CD14-positive monocyte (primary cell): ENCODE measurements around the gene ZSWIM9. TPM values are rescaled to one million over a fixed set of nuclear protein-coding genes. Genes with fewer than 3 reads are reported as not detected.

Experiments
- DNase-seq, 3 donors: peaks; one replicate each; pipeline ENCODE4 v3.0.0-alpha.2; 2011 to 2022
- H2AFZ ChIP-seq: 2 replicates; pipeline ENCODE4 v1.6.0; 2012; ENCODE audit warnings: mild to moderate bottlenecking, low read depth, low read length, inconsistent platforms; ENCODE audit not compliant: insufficient read depth, poor library complexity, severe bottlenecking
- H3K27ac ChIP-seq, 2 donors: 1 replicate in 1 of 2; 2 replicates in 1 of 2; pipeline ENCODE4 v1.5.1; 2012 to 2013; ENCODE audit warnings: low read length in 2 of 2, control low read depth in 1 of 2, inconsistent platforms in 1 of 2, low read depth in 1 of 2, mild to moderate bottlenecking in 1 of 2
- H3K27me3 ChIP-seq, 2 donors: one replicate each; pipeline versions ENCODE4 v1.6.0 to v1.6.1; 2011 to 2013; ENCODE audit warnings: low read length in 2 of 2; ENCODE audit not compliant: control insufficient read depth in 2 of 2, insufficient read depth in 2 of 2
- H3K36me3 ChIP-seq, 2 donors: replicated peaks in 1 of 2; 1 replicate in 1 of 2; 2 replicates in 1 of 2; pipeline versions ENCODE4 v1.5.1 to v1.6.1; 2012 to 2013; ENCODE audit warnings: low read length in 2 of 2, control low read depth in 1 of 2, inconsistent platforms in 1 of 2, mild to moderate bottlenecking in 1 of 2; ENCODE audit not compliant: insufficient read depth in 2 of 2, control insufficient read depth in 1 of 2
- H3K4me1 ChIP-seq, 2 donors: 1 replicate in 1 of 2; 2 replicates in 1 of 2; pipeline versions ENCODE4 v1.5.1 to v1.6.1; 2012 to 2013; ENCODE audit warnings: low read length in 2 of 2, control low read depth in 1 of 2, inconsistent platforms in 1 of 2, mild to moderate bottlenecking in 1 of 2, moderate library complexity in 1 of 2; ENCODE audit not compliant: insufficient read depth in 2 of 2, control insufficient read depth in 1 of 2
- H3K4me2 ChIP-seq: replicated peaks from 2 replicates; pipeline ENCODE3; 2012; ENCODE audit warnings: low read length, moderate library complexity, mild to moderate bottlenecking; ENCODE audit not compliant: poor library complexity, severe bottlenecking; ENCODE audit errors: extremely low read depth
- H3K4me3 ChIP-seq, 3 experiments: fragments of 200-600 bp in 1 of 3; sonication (generic) in 1 of 3; replicated peaks in 1 of 3; 1 replicate in 2 of 3; 2 replicates in 1 of 3; pipeline ENCODE4 v1.5.1; 2011 to 2013; ENCODE audit warnings: low read length in 3 of 3, mild to moderate bottlenecking in 3 of 3, control low read depth in 2 of 3, low read depth in 2 of 3, inconsistent platforms in 1 of 3, moderate library complexity in 1 of 3
- H3K79me2 ChIP-seq: 2 replicates; pipeline ENCODE4 v1.6.0; 2012; ENCODE audit warnings: mild to moderate bottlenecking, control low read depth, inconsistent platforms, low read length, moderate library complexity; ENCODE audit not compliant: insufficient read depth
- H3K9ac ChIP-seq: 2 replicates; pipeline ENCODE4 v1.6.0; 2017; ENCODE audit warnings: low read length, mild to moderate bottlenecking; ENCODE audit not compliant: insufficient read depth, poor library complexity, severe bottlenecking
- H3K9me3 ChIP-seq, 2 donors: replicated peaks in 1 of 2; 1 replicate in 1 of 2; 2 replicates in 1 of 2; pipeline versions ENCODE4 v1.5.1 to v1.6.1; 2012 to 2013; ENCODE audit warnings: low read length in 2 of 2, control low read depth in 1 of 2; ENCODE audit not compliant: control insufficient read depth in 1 of 2, insufficient read depth in 1 of 2
- H4K20me1 ChIP-seq: 2 replicates; pipeline ENCODE4 v1.6.0; 2012; ENCODE audit warnings: mild to moderate bottlenecking, low read length, control low read depth, moderate library complexity; ENCODE audit not compliant: insufficient read depth
- H3K27ac Mint-ChIP-seq, 7 donors: one replicate each; pipeline ENCODE4 v1.8.0; 2020; ENCODE audit warnings: mild to moderate bottlenecking in 7 of 7, mixed read lengths in 7 of 7, moderate library complexity in 6 of 7, inconsistent platforms in 2 of 7
- H3K27me3 Mint-ChIP-seq, 3 donors: one replicate each; pipeline ENCODE4 v1.8.0; 2021 to 2022; ENCODE audit warnings: low read depth in 3 of 3, mild to moderate bottlenecking in 3 of 3, mixed read lengths in 3 of 3, moderate library complexity in 3 of 3, inconsistent platforms in 1 of 3
- H3K36me3 Mint-ChIP-seq, 2 donors: one replicate each; pipeline ENCODE4 v1.8.0; 2020; ENCODE audit warnings: mixed read lengths in 2 of 2, inconsistent platforms in 1 of 2, mild to moderate bottlenecking in 1 of 2
- H3K4me1 Mint-ChIP-seq: one replicate; pipeline ENCODE4 v1.8.0; 2020; ENCODE audit warnings: mild to moderate bottlenecking, mixed read lengths
- H3K4me3 Mint-ChIP-seq, 2 donors: one replicate each; pipeline ENCODE4 v1.8.0; 2020; ENCODE audit warnings: mild to moderate bottlenecking in 2 of 2, mixed read lengths in 2 of 2, moderate library complexity in 1 of 2
- H3K9me3 Mint-ChIP-seq, 7 donors: one replicate each; pipeline ENCODE4 v1.8.0; 2020 to 2022; ENCODE audit warnings: mixed read lengths in 7 of 7, mild to moderate bottlenecking in 6 of 7, moderate library complexity in 6 of 7, inconsistent platforms in 2 of 7
- WGBS: methylation state at CpG from one replicate; pipeline ENCODE4 v1.1.5; 2013; ENCODE audit warnings: missing lambda C conversion rate; ENCODE audit not compliant: insufficient coverage; 5-methylcytosine and 5-hydroxymethylcytosine counted together
- intact Hi-C, 2 donors: fragments of 100-400 bp; cut with micrococcal nuclease; formaldehyde crosslinking; loops; one replicate each; pipeline versions ENCODE4 v1.15.0 to v1.15.1; 2023
- polyA plus RNA-seq, 3 donors: library from polyadenylated mRNA; depleted of rRNA in 1 of 3; unstranded in 2 of 3; stranded (reverse) in 1 of 3; fragments of 300-500 nt in 2 of 3; fragments of >200 nt in 1 of 3; fragmentation: Illumina TruSeq in 2 of 3; gene quantifications; 1 replicate in 2 of 3; 2 replicates in 1 of 3; pipeline ENCODE4 v1.2.3, GENCODE V29; 2012 to 2021
- TF ChIP-seq, protein P1 (sequence below): fragments of 200-600 bp; IDR thresholded peaks from one replicate; pipeline ENCODE4 v1.8.0; 2022; ENCODE audit warnings: antibody characterized with exemption, mild to moderate bottlenecking

ZSWIM9 gene
- polyA plus RNA-seq, 3 donors, result 0.28 to 2.5 (median 0.97) TPM

GRCh38 chr19:48237057-48237456, 66.6 kb downstream of the ZSWIM9 start:
- intact Hi-C loops, result no loop called here
- H3K9me3 Mint-ChIP-seq, result peaks cover 0 to 1% (median 0%) of the 10 kb centered on the region in 7 donors
- WGBS, result 72% methylated on average over 3 of the region's 3 CpGs
- Histone ChIP-seq H2AFZ (no peak overlapping the region), H3K36me3 (peaks cover 69 to 94% of the 10 kb centered on the region in 2 donors), H4K20me1 (peaks cover 83% of the 10 kb centered on the region), H3K4me3 (no peak overlapping the region), H3K4me1 (peaks cover 0 to 5% of the 10 kb centered on the region in 2 donors), H3K27ac (no peak overlapping the region), H3K79me2 (peaks cover 31% of the 10 kb centered on the region), H3K4me2 (no peak overlapping the region), H3K9me3 (no peaks in the 10 kb centered on the region), H3K9ac (no peak overlapping the region), H3K27me3 (no peaks in the 10 kb centered on the region)
- no peak for DNase-seq
- peaks cover 16% of the 10 kb centered on the region for H3K4me1 Mint-ChIP-seq
- peaks cover 69 to 88% of the 10 kb centered on the region in 2 donors for H3K36me3 Mint-ChIP-seq
- no peak overlapping the region for H3K4me3 Mint-ChIP-seq
- peak overlapping the region in 4 of 7 donors; percentile 21 to 73 (median 42) for H3K27ac Mint-ChIP-seq
- no peaks in the 10 kb centered on the region for H3K27me3 Mint-ChIP-seq
- TF ChIP-seq, protein P1, sequence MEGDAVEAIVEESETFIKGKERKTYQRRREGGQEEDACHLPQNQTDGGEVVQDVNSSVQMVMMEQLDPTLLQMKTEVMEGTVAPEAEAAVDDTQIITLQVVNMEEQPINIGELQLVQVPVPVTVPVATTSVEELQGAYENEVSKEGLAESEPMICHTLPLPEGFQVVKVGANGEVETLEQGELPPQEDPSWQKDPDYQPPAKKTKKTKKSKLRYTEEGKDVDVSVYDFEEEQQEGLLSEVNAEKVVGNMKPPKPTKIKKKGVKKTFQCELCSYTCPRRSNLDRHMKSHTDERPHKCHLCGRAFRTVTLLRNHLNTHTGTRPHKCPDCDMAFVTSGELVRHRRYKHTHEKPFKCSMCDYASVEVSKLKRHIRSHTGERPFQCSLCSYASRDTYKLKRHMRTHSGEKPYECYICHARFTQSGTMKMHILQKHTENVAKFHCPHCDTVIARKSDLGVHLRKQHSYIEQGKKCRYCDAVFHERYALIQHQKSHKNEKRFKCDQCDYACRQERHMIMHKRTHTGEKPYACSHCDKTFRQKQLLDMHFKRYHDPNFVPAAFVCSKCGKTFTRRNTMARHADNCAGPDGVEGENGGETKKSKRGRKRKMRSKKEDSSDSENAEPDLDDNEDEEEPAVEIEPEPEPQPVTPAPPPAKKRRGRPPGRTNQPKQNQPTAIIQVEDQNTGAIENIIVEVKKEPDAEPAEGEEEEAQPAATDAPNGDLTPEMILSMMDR, result no peak

GRCh38 chr19:48239120-48239519, 68.6 kb downstream of the ZSWIM9 start:
- Histone ChIP-seq H3K27me3 (no peaks in the 10 kb centered on the region), H4K20me1 (peaks cover 66% of the 10 kb centered on the region), H3K4me2 (no peak overlapping the region), H3K4me1 (peaks cover 0 to 12% of the 10 kb centered on the region in 2 donors), H2AFZ (no peak overlapping the region), H3K9me3 (no peaks in the 10 kb centered on the region), H3K36me3 (peaks cover 57 to 84% of the 10 kb centered on the region in 2 donors), H3K9ac (no peak overlapping the region), H3K4me3 (no peak overlapping the region), H3K79me2 (peaks cover 47% of the 10 kb centered on the region), H3K27ac (peak overlapping the region in 1 of 2 donors; percentile 9)
- no peak overlapping the region for H3K4me3 Mint-ChIP-seq
- H3K9me3 Mint-ChIP-seq, result peaks cover 0 to 1% (median 0%) of the 10 kb centered on the region in 7 donors
- H3K36me3 Mint-ChIP-seq, result peaks cover 56 to 74% of the 10 kb centered on the region in 2 donors
- intact Hi-C loops, result no loop called here
- H3K4me1 Mint-ChIP-seq, result peaks cover 17% of the 10 kb centered on the region
- H3K27me3 Mint-ChIP-seq, result no peaks in the 10 kb centered on the region
- 95% methylated on average over 3 of the region's 6 CpGs for WGBS
- no peak for DNase-seq
- TF ChIP-seq, protein P1, result no peak
- no peak overlapping the region for H3K27ac Mint-ChIP-seq
